KMS-11 (cell line): ENCODE data around the gene TNFRSF11A.

ENCODE experiments used
- H2AFZ ChIP-seq: fragments of 200-600 bp; sonication (generic); 2 replicates; pipeline ENCODE4 v1.6.1; 2016; ENCODE audit warnings: antibody characterized with exemption, mixed run types, low read depth
- H3K27ac ChIP-seq: fragments of 200-600 bp; sonication (generic); 2 replicates; pipeline ENCODE4 v1.6.1; 2016; ENCODE audit warnings: mild to moderate bottlenecking, mixed run types
- H3K27me3 ChIP-seq: fragments of 200-600 bp; sonication (generic); 2 replicates; pipeline ENCODE4 v1.6.1; 2017; ENCODE audit warnings: mild to moderate bottlenecking, low read depth, mixed run types, moderate library complexity; ENCODE audit not compliant: insufficient read depth
- H3K36me3 ChIP-seq: fragments of 200-600 bp; sonication (generic); 2 replicates; pipeline ENCODE4 v1.6.1; 2017; ENCODE audit warnings: mild to moderate bottlenecking, mixed run types; ENCODE audit not compliant: insufficient read depth
- H3K4me1 ChIP-seq: fragments of 200-600 bp; sonication (generic); 2 replicates; pipeline ENCODE4 v1.6.1; 2016; ENCODE audit warnings: mild to moderate bottlenecking, low read depth, mixed run types; ENCODE audit not compliant: poor library complexity, severe bottlenecking
- H3K4me2 ChIP-seq: fragments of 200-600 bp; sonication (generic); 2 replicates; pipeline ENCODE4 v1.7.0; 2016; ENCODE audit warnings: mild to moderate bottlenecking, mixed run types
- H3K4me3 ChIP-seq: fragments of 200-600 bp; sonication (generic); IDR thresholded peaks from 2 replicates; pipeline ENCODE4 v1.6.1; 2017; ENCODE audit warnings: low read depth, low read length, mixed read lengths; ENCODE audit not compliant: insufficient read depth
- H3K79me2 ChIP-seq: fragments of 200-600 bp; sonication (generic); 2 replicates; pipeline ENCODE4 v1.6.1; 2016; ENCODE audit warnings: low read depth, mixed run types; ENCODE audit not compliant: insufficient read depth
- H3K9ac ChIP-seq: fragments of 200-600 bp; sonication (generic); 2 replicates; pipeline ENCODE4 v1.6.1; 2016; ENCODE audit warnings: mild to moderate bottlenecking, mixed run types
- H4K20me1 ChIP-seq: fragments of 200-600 bp; sonication (generic); 2 replicates; pipeline ENCODE4 v1.6.1; 2016; ENCODE audit warnings: mild to moderate bottlenecking, mixed run types; ENCODE audit not compliant: insufficient read depth
- TF ChIP-seq, protein P1 (sequence below): fragments of 200-600 bp; sonication (generic); conservative IDR thresholded peaks from 2 replicates; pipeline ENCODE4 v1.6.1; 2017; ENCODE audit warnings: low read depth, mild to moderate bottlenecking, antibody characterized with exemption, low read length, moderate library complexity, mixed read lengths

The TNFRSF11A gene

DNA sequence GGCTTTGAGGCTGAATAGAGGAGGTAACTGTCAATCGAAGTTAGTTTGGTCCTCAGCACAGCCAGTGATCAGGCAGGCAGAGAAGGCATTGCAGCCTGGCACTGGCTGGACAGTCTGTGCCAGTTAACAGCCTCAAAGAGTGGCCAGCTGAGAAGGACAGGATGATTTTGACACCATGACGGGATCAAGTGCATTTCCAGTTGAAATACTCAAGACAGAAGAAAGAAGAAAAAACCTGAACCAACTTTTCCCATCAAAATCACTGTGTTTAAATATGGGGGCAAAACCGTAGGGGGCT lies 101.0 kb downstream of the TNFRSF11A start:
- Histone ChIP-seq H3K4me1 (peaks cover 3% of the 10 kb centered on the region), H3K9ac (no peak overlapping the region), H3K36me3 (no peaks in the 10 kb centered on the region), H3K79me2 (no peaks in the 10 kb centered on the region), H3K27me3 (no peaks in the 10 kb centered on the region), H3K27ac (no peak overlapping the region), H3K4me3 (no peak overlapping the region), H4K20me1 (no peaks in the 10 kb centered on the region), H3K4me2 (no peak overlapping the region), H2AFZ (no peak overlapping the region)
- TF ChIP-seq, protein P1, sequence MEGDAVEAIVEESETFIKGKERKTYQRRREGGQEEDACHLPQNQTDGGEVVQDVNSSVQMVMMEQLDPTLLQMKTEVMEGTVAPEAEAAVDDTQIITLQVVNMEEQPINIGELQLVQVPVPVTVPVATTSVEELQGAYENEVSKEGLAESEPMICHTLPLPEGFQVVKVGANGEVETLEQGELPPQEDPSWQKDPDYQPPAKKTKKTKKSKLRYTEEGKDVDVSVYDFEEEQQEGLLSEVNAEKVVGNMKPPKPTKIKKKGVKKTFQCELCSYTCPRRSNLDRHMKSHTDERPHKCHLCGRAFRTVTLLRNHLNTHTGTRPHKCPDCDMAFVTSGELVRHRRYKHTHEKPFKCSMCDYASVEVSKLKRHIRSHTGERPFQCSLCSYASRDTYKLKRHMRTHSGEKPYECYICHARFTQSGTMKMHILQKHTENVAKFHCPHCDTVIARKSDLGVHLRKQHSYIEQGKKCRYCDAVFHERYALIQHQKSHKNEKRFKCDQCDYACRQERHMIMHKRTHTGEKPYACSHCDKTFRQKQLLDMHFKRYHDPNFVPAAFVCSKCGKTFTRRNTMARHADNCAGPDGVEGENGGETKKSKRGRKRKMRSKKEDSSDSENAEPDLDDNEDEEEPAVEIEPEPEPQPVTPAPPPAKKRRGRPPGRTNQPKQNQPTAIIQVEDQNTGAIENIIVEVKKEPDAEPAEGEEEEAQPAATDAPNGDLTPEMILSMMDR: no peak

DNA sequence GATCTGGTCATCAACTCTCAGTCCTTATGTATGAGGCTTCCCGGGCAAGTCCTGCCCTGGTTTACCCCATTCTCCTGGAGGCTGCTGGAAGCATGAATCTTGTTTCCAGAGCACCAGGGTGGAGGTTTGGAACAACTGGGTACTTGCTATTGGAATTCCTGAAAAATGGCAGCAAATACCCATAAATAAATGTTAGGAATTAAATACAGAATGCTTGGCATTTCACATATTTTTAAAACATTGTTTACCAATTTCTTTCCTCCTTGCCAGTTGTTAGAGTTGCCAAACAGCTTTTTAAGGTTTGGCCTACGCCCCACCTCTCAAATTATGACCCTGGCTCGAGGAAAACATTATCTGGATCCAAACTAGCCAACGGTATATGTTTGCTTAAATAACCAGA lies 107.1 kb downstream of the TNFRSF11A start:
- no peaks in the 10 kb centered on the region for H3K36me3 ChIP-seq
- no peak overlapping the region for H2AFZ ChIP-seq
- H4K20me1 ChIP-seq: no peaks in the 10 kb centered on the region
- no peaks in the 10 kb centered on the region for H3K27me3 ChIP-seq
- H3K4me1 ChIP-seq: no peaks in the 10 kb centered on the region
- no peaks in the 10 kb centered on the region for H3K79me2 ChIP-seq
- no peak overlapping the region for H3K4me2 ChIP-seq
- H3K9ac ChIP-seq: no peak overlapping the region
- TF ChIP-seq, protein P1: no peak
- H3K27ac ChIP-seq: no peak overlapping the region
- no peak overlapping the region for H3K4me3 ChIP-seq

DNA sequence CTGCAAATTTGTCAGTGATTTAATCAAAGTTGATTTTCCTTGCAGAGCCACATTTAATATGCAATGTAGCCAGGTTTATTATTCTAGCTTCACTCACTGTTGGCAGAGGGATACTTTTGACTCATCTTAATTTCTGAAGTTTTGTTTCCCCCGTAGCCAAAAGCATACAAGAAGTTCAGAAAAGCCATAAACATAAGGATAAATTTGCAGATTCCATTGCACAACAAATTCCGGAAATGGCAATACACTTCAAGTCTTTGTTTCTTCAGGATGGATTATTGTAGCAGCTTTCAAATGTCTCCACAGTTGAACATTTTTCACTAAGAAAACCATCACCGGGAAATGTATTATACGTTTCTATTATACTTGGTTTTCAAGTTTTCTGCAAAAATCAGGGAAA lies 109.7 kb downstream of the TNFRSF11A start:
- no peaks in the 10 kb centered on the region for H3K36me3 ChIP-seq
- no peak overlapping the region for H3K4me2 ChIP-seq
- no peak overlapping the region for H2AFZ ChIP-seq
- no peaks in the 10 kb centered on the region for H3K4me1 ChIP-seq
- TF ChIP-seq, protein P1: no peak
- no peak overlapping the region for H3K27ac ChIP-seq
- H3K9ac ChIP-seq: no peak overlapping the region
- H4K20me1 ChIP-seq: no peaks in the 10 kb centered on the region
- no peak overlapping the region for H3K4me3 ChIP-seq
- H3K27me3 ChIP-seq: no peaks in the 10 kb centered on the region
- no peaks in the 10 kb centered on the region for H3K79me2 ChIP-seq

DNA sequence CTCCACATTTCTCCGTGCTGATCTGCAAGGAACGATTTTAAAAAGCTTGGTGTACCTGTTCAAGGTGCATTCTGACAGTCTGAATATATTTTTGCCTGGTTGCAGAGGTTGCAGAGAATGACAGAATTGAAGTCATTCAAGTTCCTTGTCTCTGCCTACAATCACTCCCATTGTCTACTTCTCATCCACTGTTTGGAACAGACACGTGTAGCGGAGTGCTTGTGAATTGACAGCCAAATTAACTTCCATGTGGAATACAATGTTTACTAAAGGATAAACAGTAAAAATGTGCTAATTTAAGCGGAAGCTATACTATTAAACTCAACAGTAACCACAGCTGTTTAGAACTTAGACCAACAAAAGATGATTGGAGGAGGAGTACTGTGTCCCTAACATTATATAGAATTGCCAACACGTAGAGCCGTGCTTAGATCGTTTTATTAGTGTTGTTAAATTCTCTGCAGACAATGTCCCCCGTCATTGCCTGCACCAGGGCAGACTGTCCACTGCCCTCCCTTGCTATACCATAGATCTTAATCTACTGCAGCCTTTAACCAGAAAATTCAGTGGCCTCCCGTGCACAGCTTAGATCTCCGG lies 110.4 kb downstream of the TNFRSF11A start:
- Histone ChIP-seq H3K4me2 (no peak overlapping the region), H3K27me3 (no peaks in the 10 kb centered on the region), H3K4me1 (no peaks in the 10 kb centered on the region), H3K36me3 (no peaks in the 10 kb centered on the region), H3K79me2 (no peaks in the 10 kb centered on the region), H3K9ac (no peak overlapping the region), H2AFZ (no peak overlapping the region), H3K27ac (no peak overlapping the region), H3K4me3 (no peak overlapping the region), H4K20me1 (no peaks in the 10 kb centered on the region)
- TF ChIP-seq, protein P1: no peak
